ENCODE measurements around the gene PSENEN.
"Not testable (repeated sequence)": the region's sequence is repeated elsewhere in the genome, so short reads cannot be mapped to it uniquely, and the experiment has no call there.

The PSENEN gene

DNA sequence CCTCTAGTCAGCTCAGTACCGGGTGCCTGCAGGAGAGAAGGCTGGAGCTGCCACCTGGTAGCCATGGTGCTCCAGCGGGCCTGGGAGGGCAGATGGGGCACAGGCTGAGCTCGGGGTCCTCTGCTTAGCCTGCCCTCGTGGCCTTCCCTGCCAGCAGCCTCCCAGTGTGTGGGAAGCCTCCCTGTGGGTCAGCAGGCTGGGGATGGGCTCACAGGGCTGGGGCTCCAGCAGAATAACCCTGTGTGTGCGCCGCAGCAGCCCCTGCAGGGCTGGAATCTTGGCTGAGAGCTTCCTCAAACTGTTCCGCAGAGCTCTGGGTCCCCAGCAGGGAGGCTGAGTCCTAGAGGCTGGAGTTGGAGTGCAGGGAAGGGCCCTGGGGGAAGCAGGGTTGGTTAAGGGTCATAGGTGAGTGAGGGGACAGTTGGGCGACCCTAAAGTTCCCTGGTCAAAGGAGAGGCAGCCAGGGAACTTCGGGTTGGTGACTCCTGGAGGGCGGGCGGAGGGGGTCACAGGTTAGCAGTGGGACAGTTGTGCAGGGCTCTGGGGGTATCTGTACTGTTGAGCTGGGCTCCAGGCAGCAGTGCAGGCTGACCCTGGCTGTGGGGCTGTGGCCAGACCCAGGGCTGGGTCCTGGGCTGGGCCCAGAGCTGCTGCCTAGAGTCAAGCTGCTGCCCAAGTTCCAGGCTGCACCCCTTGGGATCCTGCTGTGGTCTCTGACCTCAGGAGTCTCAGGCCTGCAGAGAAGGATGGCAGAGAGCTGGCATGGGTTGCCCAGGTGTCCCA is 43.9 kb downstream of the PSENEN start:
- no peak for DNase-seq (ENCODE audit: low spot score)

DNA sequence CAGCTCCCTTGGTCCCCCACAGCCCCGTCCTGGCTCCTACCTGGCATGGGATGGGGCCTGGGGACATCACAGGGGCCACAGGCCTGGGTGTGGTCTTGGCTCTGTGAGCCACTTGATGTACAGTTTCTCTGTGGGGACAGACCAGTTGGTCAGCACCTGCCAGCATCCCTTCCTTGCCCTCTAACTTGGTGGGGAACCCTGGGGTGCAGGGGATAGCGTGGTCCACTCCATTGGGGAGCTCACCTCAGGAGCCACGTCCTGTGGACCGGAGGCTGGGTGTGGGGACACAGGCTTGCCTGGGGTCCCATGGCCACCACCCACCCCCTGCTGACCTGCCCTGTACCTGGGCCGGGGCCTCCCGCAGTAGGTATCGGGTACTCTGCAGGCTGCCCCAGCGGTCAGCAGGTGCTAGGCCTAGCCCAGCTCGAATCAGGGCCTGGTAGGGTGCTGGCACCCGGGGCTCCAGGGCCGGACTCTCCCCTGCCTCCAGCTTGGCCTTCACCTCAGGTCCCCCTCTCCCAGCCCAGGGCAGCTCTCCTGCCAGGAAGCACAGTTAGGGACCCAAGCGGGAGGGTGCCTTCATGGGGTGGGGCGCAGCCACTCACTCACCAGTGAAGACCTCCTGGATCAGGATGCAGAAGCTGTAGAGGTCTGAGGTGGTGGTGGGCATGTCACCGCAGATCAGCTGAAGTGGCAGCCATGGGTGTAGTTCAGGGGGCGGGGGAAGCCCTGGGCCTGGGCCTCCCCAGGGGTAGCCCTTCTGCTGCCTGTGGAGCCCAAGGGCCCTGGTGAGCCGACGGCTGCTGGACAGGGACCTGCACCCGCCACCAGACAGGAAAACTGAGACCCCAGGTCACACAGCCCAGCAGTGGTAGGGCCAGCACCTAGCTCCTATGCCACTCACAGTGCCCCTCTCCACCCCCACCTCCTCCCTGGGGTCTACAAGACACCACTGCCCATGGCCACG is 44.8 kb downstream of the PSENEN start:
- DNase-seq (ENCODE audit: low spot score): no peak

DNA sequence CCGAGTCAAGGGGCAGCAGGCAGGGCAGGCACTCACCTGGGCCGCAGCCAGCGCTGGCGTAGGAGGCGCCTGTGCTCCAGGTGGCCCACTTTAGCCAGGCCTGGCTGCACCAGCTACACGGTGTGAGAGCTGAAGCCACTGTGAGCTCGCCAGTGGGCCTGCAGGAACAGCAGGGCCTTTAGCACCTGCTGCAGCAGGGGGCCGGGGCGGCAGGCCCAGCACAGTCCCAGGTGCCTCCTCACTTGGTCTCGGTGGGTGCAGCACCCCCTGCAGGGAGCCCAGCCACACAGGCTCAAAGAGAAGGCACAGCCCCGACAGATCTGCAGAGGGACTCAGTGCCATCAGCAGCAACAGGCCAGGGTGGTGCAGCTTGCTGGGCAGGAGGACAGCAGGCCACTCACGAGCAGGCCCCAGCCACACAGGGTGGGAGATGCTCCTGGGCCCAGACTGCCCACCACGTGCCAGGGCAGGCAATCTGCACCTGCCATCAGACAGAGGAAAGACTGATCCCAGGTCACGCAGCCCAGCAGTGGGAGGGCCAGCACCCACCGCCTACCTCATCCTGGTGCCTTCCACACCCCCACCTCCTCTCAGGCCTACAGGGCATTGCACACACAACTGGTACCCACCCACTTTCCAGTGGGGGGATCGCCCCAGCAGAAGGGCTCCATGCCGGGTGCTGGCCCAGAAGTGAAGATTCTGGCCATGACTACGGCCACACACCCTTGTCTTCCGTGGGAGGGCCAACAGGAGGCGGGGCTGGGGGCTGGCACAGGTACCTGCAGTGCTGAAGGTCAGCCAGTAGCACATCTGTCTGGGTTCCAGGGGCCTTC is 45.7 kb downstream of the PSENEN start:
- peak; percentile 73 for DNase-seq (ENCODE audit: low spot score)

DNA sequence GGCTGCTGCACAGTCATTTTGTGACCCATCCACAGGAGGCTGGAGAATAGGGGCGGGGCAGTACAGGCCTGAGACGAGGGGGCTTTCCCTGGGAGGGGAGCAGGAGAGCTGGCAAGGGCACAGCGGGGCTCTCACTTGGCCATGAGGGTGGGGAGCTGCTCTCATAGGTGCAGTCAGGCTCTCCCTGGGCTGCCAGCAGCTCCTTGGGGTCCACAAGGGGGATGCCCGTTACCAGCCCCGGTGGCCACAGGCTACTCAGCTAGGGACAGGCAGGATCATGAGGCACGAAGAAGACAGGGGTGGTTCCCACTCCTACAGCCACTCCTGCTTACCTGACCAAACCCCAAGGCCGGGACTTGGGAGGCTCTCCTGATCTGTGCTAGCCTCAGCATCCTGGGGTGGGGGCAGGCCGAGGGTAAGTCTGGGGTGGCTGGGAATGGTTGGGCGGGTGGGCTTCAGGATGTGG is 46.4 kb downstream of the PSENEN start:
- DNase-seq (ENCODE audit: low spot score): no peak

DNA sequence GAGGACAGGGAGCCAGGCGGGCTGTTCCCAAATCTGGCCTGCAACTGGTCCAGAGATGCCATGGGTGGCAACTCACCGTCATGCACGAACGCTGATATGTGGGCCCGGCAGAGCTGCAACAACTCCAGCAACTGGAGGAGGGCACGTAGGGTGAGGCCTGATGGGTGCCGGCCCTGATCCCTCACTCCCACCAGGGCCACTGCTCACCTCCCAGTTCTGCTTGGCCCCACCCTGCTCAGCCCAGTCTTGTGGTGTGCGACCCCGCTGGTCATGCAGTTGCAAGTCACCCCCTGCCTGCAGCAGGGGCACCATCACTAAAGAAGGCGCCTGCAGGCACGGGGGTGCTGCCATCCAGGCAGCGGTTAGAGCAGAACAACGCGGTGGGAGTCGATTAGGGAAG is 46.9 kb downstream of the PSENEN start:
- no peak for DNase-seq (ENCODE audit: low spot score)

DNA sequence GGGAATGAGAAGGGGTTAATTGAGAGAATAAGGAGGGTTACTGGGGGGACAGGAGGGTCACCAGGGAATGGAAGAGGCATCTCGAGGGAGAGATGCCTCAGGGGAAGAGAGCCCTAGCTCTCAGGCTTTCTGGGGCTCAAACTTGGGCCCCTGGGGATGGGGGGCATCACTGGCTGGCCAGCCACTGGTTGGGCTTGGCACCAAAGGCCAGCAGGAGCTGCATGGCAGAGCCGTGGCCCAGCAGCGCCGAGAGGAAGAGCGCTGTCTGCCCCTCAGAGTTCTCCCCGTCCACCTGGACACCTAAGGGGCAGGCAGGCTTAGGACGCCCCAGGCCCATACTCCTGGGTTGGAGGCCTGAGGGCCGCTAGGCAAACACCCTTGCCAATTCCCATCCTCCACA is 47.4 kb downstream of the PSENEN start:
- DNase-seq (ENCODE audit: low spot score): no peak

DNA sequence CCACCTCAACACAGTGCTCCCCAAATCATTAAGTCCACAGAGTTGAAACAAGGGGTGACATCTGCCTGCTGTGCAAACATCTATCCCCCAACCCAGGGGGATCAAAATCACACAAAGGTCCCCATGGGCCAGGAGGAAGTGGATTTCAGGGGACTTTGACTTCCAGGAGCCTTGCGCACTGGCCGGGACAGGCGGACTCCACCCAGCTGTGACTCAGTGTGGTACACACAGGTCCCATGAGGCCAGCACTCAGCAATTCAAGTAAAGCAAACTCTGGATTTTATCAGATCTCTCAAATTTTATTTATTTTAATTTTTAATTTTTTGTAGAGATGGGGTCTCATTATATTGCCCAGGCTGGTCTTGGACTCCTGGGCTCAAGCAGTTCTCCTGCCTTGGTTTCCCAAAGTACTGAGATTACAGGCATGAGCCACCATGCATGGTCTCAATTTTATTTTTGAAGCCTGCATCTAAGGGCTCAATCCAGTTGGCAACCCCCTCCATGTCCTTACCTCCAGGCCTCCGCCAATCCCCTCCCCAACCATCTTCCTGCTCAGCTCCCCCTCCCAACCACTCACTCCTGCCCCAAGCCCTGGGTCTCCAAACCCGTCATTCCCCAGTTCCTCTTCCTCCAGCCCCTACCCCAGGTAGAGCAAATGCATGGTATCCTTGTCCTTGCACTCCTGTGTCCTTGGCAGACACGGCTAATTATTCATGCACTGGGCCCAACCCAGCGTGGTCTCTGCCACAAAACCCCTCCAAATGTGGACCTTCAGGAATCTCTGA is 48.1 kb downstream of the PSENEN start:
- no peak for DNase-seq (ENCODE audit: low spot score)

DNA sequence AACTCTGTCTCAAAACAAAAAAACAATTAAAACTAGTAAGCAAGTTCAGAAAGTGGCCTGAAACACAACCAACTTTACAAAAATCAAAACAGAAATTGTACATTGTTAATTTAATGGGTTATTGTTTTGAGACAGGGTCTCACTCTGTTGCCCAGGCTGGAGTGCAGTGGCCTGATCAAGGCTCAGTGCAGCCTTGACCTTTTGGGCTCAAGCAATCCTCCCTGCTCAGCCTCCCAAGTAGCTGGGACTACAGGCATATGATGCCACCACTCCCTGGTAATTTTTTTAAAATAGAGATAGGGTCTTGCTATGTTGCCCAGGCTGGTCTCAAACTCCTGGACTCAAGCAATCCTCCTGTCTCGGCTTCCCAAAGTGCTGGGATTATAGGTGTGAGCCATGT is 50.1 kb downstream of the PSENEN start:
- not testable (repeated sequence) for DNase-seq (ENCODE audit: low spot score)
